ENCODE data around the gene PARM1. TPM values are rescaled to one million over a fixed set of nuclear protein-coding genes. Genes with fewer than 3 reads are reported as not detected.

PARM1 gene, protein sequence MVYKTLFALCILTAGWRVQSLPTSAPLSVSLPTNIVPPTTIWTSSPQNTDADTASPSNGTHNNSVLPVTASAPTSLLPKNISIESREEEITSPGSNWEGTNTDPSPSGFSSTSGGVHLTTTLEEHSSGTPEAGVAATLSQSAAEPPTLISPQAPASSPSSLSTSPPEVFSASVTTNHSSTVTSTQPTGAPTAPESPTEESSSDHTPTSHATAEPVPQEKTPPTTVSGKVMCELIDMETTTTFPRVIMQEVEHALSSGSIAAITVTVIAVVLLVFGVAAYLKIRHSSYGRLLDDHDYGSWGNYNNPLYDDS
- 100 to 1,000 TPM; 266 to 282 TPM for total RNA-seq
- long read RNA-seq, full-length matches to known transcripts, result 260 of 504 reads
- long read RNA-seq, partial matches to known transcripts, result 65 of 504 reads
- long read RNA-seq, other reads (novel, unspliced or antisense), result 179 of 504 reads

- ATAC-seq (peak; percentile 92), DNase-seq (peak; percentile 93 to 96)
- intact Hi-C loops (cut with DNase I, micrococcal nuclease), result no loop called here
These were observed at the start of gene PARM1 for GRCh38 chr4:74932832-74933561. PARM1 (plus strand) TSS chr4:74933116; CDS start chr4:74933328, 212 bp downstream.

DNA sequence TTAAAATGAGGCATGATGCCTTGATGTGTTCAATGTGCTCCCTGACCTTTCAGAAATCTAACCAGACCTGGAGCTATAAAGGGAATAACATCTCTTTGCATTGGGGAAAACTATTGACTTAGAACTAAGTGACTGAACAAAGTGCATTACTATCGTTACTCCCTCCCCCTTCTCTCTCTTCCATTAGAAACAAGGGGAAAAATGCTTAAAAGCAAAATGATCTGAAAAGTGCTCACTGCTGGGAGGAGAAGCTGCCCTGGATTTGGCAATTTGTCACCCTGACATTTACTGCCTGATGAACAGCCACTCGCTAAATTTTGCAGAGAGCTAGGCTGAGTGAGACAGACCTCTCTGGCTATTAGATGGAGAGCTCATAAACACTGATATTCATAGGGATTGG is 48.6 kb upstream of the PARM1 start:
- ATAC-seq (no peak), DNase-seq (no peak)
- intact Hi-C loops (cut with DNase I, micrococcal nuclease), result no loop called here

- DNase-seq, result no peak
- intact Hi-C loops (cut with DNase I, micrococcal nuclease), result no loop called here
- no peak for ATAC-seq
These were observed 46.4 kb upstream of the PARM1 start for GRCh38 chr4:74886484-74886883.

DNA sequence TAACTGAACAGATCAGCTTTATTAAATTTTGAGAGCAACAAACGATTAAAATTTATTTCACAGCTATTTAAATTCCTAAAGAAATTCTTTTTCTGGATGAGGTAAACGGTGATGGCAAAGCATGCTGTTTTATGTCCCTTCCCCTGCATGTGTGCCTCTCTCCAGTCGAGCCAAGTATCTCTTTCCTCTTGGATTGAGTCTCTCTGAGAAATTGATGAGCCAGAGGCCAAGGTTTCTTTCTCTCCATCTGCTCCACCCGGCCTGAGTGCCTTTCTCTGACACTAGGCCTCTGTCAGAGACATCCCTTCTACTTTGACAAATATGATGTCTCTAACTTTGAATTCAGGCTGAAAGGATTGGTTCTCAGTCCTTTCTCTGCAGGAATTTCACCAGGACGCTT is 42.6 kb upstream of the PARM1 start:
- no peak for DNase-seq
- no peak for ATAC-seq
- intact Hi-C loops (cut with DNase I, micrococcal nuclease), result no loop called here

- DNase-seq (no peak), ATAC-seq (no peak)
- intact Hi-C loops (cut with DNase I, micrococcal nuclease), result no loop called here
These were observed 41.9 kb upstream of the PARM1 start for GRCh38 chr4:74891037-74891436.

DNA sequence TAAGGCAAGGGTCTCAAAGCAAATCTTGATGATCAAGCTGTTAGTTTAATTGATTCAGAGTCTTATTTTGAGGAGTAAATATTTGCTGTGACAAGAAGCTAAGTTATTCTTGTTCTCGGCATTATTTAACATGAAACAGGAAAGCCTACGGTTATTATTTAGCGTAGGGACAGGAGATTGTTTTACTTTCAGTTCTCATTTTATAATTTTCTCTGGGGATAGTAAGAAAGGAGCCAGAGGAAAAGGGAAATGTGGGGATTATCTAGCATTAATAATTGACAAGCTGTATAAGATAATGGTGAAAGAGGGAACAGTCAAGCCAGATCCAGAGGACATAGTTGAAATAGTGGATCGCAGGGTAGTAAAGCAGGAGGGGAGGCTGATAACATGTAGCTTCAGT is 39.7 kb upstream of the PARM1 start:
- intact Hi-C loops (cut with DNase I, micrococcal nuclease), result no loop called here
- ATAC-seq, result no peak
- DNase-seq, result no peak

DNA sequence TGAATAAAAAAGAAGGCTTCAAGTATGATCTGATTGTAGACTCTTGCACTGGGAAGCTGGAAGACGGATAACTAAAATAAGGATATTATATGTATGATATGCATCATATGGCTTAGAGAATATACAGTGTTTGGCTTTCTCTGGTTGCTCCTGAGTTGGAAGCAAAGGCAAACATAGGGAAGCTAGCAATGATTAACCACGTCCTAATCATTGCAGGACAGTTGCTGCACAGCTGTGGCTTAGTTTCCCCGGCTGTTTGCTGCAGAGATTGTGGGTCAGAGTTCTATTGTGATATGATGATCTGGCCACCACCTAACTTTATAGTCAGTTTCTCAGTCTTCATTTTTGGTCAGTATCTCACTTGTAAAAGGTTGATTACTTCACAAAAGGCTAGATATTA is 36.3 kb upstream of the PARM1 start:
- intact Hi-C loops (cut with DNase I, micrococcal nuclease), result no loop called here
- DNase-seq (no peak), ATAC-seq (peak; percentile 52)

GRCh38 chr4:74897386-74897785 is 35.5 kb upstream of the PARM1 start:
- DNase-seq, result no peak
- no peak for ATAC-seq
- intact Hi-C loops (cut with DNase I, micrococcal nuclease), result no loop called here

GRCh38 chr4:74900862-74901261 is 32.1 kb upstream of the PARM1 start:
- DNase-seq (no peak), ATAC-seq (no peak)
- intact Hi-C loops (cut with DNase I, micrococcal nuclease), result no loop called here

DNA sequence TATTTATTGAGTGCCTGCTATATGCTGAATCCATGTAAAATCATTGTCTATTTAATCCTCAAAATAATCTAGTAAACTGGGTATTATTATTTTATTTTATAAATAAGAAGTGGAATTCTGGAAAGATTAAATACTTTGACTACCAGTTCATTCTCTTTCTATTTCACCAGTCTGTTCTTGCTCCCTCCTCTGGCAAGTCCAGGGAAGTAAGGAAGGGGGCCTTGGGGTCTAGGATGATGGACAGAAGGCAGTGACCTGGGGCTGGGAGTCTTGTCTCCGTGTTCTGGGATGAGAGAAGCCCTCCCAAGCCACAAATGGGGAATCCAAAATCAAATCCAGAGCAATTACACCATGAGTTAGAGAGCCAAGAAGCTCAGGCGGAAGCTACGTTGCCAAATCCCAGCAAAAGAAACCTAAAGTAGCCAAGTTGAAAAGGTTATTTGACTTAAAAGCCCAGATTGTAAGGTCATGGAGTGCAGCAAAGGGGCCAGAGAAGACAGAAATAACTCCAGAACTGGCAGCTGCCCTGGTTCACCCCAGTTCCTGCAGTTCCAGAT is 28.3 kb upstream of the PARM1 start:
- intact Hi-C loops (cut with DNase I, micrococcal nuclease), result no loop called here
- DNase-seq (no peak), ATAC-seq (no peak)

GRCh38 chr4:74906771-74907170 is 26.1 kb upstream of the PARM1 start:
- no peak for DNase-seq
- no peak for ATAC-seq
- intact Hi-C loops (cut with DNase I, micrococcal nuclease), result no loop called here

DNA sequence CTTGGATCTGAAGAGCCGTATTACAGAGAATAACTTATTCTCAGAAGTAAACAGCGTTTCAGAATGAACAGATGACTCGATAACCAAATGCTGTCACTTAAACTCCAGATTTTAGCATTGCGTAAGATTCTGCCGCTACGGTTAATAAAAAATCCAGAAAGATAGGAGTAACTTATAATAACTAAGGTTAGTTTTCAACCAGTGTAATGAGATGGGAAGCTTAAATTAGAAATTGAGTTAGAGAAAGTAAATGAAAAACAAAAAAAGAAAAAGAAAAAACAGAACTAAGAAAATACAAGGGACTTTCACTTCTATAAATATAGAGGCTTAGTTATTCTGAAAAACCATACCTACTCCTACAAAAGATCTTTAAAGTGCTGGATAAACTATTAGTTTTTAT is 13.1 kb upstream of the PARM1 start:
- intact Hi-C loops (cut with DNase I, micrococcal nuclease), result loop anchor here in 1 of 2 donors (10.0 kb wide), 1 partner anchor 575 kb away; no protein-coding TSS in a partner anchor
- DNase-seq (no peak), ATAC-seq (no peak)

- intact Hi-C loops (cut with DNase I, micrococcal nuclease), result loop anchor here in 1 of 2 donors (10.0 kb wide), 1 partner anchor 574 kb away; no protein-coding TSS in a partner anchor
- no peak for ATAC-seq
These were observed 12.2 kb upstream of the PARM1 start for GRCh38 chr4:74920704-74921103.

GRCh38 chr4:74921490-74921889 is 11.4 kb upstream of the PARM1 start:
- DNase-seq (no peak), ATAC-seq (no peak)
- intact Hi-C loops (cut with DNase I, micrococcal nuclease), result loop anchor here in 1 of 2 donors (10.0 kb wide), 1 partner anchor 573 kb away; no protein-coding TSS in a partner anchor

More at GRCh38 chr4:74920704-74921103, 12.2 kb upstream of the PARM1 start:
- no peak for DNase-seq

DNA sequence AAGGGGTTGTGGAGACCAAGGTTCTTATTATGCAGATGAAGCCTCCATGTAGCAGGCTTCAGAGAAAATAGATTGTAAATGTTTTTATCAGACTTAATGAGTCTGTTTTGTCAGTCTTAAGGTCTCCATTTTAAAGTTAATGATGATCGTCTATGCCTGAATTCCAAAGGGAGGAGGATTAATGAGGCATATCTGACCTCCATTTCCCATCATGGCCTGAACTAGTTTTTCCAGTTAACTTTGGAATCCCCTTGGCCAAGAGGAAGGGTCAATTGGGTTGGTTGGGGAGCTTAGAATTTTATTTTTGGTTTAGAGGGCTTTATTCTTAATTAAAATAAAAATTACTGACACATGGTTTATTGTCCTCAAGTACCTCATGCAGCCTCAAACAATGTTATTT is 6.9 kb upstream of the PARM1 start:
- ATAC-seq (no peak), DNase-seq (no peak)
- intact Hi-C loops (cut with DNase I, micrococcal nuclease), result loop anchor here in 1 of 2 donors (10.0 kb wide), 1 partner anchor 569 kb away; no protein-coding TSS in a partner anchor

GRCh38 chr4:74930162-74930561 is 2.8 kb upstream of the PARM1 start:
- intact Hi-C loops (cut with DNase I, micrococcal nuclease), result no loop called here
- ATAC-seq, result no peak
- DNase-seq, result no peak

DNA sequence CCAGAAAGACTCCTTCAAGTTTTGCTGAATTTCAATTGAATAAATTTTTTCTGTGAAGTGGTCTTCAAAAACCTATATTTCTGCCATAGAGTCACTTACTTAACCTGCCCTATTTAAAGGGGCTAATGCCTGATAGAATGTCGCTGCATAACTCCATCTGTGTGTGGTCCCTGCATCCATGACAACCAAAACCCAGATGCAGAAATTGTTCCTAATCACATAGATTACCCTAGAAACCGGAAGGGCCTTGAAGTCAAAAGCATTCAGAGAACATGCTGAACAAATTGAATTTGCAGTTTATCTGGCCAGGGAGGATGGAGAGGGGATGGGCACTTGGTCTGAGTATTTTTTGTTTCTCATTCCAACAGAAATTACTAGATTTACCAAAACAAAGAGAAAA is 1.5 kb upstream of the PARM1 start:
- intact Hi-C loops (cut with DNase I, micrococcal nuclease), result no loop called here
- ATAC-seq, result no peak

DNA sequence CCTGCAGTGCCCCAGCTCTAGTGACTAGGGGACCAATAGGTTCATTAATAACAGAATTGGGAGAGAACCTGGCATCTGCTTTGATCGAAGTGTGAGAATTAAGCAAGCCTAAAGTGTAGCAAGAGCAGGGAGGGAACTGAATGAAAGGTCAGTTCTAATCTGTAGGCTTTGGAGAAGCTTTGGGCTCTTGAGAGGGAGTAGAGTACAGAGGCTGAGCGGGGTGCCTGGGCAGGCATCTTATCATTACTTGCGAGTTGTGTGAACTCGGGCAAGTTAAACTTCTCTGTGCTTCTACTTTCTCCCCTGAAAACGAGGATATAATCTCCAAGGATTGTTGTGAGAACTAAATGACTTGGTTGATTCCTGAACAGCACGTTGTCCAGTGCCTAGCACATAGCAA is 906 bp upstream of the PARM1 start:
- intact Hi-C loops (cut with DNase I, micrococcal nuclease), result no loop called here
- DNase-seq (no peak), ATAC-seq (no peak)

More for the DNA sequence above, 1.5 kb upstream of the PARM1 start:
- no peak for DNase-seq

DNA sequence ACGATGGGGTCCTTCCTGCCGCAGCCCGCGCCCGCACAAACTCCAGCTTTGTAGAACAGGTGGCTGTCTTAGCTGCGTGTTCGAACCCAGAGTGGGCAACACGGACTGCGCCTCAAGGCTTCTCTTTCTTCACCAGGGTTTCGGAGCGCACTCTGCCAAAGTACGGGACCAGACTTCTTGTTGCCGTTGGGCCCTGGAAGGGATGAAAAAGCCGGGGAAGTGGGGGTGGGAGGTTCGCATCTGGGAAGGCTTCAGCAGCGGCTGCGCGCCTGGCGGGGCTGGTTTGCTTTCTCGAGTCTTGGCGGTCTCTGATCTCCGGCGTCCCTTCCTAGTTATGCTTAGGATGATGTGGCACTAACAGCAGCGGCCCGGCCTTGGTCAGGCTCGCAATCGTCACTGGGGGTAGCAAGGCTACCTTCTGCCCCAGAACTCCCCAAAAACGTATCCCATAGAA is 673 bp downstream of the PARM1 start:
- intact Hi-C loops (cut with DNase I, micrococcal nuclease), result no loop called here
- DNase-seq, result peak; percentile 36 to 54
- ATAC-seq, result peak; percentile 31
